GM10248 (cell line): Measurements from ENCODE around the gene ARHGEF10L.

Experiments
- CTCF ChIA-PET: fragments of 300-600 bp; sonication (Branson Sonifier 250); formaldehyde crosslinking; extraction: SDS; loops from one replicate; lab custom pipeline; 2021; ENCODE audit warnings: antibody characterized with exemption; lab: Yijun Ruan, JAX
- POLR2A ChIA-PET: fragments of 350-650 bp; sonication (Branson Sonifier 250); formaldehyde crosslinking; extraction: SDS; loops from one replicate; lab custom pipeline; 2020; ENCODE audit warnings: antibody characterized with exemption; lab: Yijun Ruan, JAX
- DNase-seq: peaks from one replicate; pipeline ENCODE4 v3.0.0; 2012; ENCODE audit errors: extremely low spot score
- TF ChIP-seq, protein P1 (sequence below): IDR thresholded peaks from 2 replicates; pipeline ENCODE4 v1.5.1; 2012; ENCODE audit warnings: mild to moderate bottlenecking, low read depth; ENCODE audit errors: extremely low read depth, missing control alignments, control extremely low read depth

ARHGEF10L gene

DNA sequence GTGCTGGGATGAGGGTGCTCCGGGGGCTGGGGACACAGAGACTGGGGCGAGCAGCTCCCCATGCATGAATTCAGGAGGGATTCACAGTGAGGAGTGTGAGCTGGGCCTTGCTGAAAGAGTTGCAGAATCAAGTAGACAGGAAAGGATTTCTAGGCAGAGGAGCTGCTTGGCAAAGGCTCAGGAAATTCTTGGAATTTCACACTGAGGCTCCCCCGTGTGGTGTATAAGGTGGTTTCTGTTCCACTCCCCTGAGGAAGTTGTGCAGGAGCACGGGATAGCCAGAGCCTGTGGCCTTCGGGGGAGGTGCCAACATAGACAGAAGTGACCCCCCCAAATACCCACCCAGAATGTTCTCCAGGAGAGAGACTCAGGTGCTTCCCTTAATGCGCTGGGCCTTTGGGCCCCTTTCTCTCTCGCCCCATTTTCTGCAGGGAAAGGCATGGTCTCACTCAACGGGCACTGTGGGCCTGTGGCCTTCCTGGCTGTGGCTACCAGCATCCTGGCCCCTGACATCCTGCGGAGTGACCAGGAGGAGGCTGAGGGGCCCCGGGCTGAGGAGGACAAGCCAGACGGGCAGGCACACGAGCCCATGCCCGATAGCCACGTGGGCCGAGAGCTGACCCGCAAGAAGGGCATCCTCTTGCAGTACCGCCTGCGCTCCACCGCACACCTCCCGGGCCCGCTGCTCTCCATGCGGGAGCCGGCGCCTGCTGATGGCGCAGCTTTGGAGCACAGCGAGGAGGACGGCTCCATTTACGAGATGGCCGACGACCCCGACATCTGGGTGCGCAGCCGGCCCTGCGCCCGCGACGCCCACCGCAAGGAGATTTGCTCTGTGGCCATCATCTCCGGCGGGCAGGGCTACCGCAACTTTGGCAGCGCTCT, 157.2 kb downstream of the ARHGEF10L start:
- no peak for DNase-seq
- ChIA-PET CTCF (no interaction called here), POLR2A (no interaction called here)
- TF ChIP-seq, protein P1, sequence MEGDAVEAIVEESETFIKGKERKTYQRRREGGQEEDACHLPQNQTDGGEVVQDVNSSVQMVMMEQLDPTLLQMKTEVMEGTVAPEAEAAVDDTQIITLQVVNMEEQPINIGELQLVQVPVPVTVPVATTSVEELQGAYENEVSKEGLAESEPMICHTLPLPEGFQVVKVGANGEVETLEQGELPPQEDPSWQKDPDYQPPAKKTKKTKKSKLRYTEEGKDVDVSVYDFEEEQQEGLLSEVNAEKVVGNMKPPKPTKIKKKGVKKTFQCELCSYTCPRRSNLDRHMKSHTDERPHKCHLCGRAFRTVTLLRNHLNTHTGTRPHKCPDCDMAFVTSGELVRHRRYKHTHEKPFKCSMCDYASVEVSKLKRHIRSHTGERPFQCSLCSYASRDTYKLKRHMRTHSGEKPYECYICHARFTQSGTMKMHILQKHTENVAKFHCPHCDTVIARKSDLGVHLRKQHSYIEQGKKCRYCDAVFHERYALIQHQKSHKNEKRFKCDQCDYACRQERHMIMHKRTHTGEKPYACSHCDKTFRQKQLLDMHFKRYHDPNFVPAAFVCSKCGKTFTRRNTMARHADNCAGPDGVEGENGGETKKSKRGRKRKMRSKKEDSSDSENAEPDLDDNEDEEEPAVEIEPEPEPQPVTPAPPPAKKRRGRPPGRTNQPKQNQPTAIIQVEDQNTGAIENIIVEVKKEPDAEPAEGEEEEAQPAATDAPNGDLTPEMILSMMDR = no peak

DNA sequence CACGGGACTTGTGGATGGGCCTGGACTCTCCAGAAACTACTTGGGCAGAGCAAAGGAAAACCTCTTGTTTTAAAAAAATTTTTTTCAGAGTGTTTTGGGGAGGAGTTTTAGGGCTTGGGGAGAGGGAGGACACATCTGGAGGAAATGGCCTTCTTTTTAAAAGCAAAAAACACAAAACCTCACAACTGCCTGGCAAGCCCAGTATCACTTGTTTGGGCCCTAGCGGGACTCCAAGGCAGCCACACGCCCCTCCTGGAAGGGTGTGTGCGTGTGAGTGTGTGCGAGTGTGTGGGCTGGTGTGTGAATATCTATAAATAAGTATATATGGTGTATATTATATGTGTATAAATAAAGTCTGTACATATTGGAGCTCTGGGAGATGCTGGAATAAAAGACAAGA, 158.0 kb downstream of the ARHGEF10L start:
- TF ChIP-seq, protein P1 = no peak
- no peak for DNase-seq
- POLR2A ChIA-PET = no interaction called here
- CTCF ChIA-PET = interaction anchor here (1.0 kb wide), 1 partner anchor 36 kb away, joined by 3 read pairs; no protein-coding TSS in a partner anchor

DNA sequence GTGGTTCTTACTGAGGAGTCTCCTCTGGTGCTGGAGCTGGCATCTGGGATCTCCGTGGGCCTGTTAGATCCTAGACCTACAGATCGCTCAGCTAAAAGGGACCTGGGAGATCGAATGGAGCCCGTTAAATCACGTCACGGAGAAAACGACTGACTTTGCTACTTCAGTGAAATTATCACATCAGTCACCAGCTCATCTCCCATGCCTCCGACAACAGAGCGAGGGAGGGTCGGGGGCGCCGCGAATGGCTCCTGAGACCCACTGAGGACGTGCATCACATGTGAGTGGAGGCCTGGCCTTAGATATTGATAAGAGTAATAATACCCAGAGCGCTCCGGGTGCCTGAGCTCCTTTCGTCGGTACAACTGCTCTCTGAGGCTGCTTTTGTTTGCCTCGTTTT, 160.1 kb downstream of the ARHGEF10L start:
- ChIA-PET POLR2A (no interaction called here), CTCF (no interaction called here)
- DNase-seq = no peak
- TF ChIP-seq, protein P1 = no peak

DNA sequence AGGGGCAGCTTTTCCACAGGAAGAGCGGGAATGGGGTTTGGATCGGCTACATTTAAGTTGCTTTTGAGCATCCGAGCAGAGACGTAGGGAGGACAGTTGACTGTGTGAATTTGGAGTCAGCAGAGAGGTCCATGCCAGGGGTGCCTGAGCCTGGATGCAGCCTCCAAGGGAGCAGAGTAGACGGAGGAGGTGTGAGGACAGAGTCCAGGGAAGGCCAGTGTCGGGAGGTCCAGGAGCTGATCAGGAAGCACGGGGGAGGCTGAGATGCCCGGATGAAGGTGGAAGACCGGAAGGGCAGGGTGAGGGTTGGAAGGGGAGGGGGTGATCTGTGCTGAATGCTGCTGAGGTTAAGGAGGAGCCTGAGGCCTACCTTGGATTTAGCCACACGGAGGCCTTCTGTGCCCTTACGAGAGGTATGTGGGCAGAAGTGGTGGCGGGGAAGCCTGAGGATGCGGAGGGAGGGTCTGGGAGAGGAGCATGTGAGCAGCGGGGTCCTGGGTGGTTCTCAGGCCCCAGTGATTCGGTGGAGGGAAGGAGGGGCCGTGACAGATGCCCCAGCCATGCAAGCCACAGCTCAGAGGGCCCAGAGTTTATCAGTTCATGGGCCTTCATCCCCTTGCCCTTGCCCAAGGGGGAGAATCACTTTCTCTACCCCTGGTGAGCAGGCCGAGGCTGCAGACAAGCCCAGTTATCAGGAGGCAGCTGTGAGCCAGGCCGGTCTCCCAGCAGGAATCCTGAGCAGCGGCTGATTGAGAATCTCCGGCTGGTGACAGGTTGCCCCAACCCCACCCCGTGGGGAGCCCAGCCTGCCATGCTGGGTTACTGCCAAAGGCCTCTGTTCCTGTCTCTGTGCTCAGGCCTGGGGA, 161.7 kb downstream of the ARHGEF10L start:
- POLR2A ChIA-PET = no interaction called here
- CTCF ChIA-PET = interaction anchor here (1.4 kb wide), 1 partner anchor 94 kb away, joined by 3 read pairs; no protein-coding TSS in a partner anchor

DNA sequence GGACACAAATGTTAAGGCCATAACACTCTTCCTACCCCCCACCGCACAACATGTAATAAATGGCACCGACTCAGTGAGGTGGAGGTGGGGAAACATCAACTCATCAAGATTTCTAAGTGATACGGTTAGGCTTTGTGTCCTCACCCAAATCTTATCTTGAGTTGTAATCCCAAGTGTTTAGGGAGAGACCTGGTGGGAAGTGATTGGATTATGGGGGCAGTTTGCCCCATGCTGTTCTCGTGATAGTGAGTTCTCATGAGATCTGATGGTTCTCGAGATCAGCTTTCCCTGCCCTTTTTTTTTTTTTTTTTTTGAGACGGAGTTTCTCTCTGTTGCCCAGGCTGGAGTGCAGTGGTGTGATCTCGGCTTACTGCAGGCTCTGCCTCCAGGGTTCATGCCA, 164.7 kb downstream of the ARHGEF10L start:
- no peak for DNase-seq
- ChIA-PET POLR2A (no interaction called here), CTCF (no interaction called here)
- TF ChIP-seq, protein P1 = no peak

More for the DNA sequence above, 161.7 kb downstream of the ARHGEF10L start:
- DNase-seq = no peak
- TF ChIP-seq, protein P1 = no peak

DNA sequence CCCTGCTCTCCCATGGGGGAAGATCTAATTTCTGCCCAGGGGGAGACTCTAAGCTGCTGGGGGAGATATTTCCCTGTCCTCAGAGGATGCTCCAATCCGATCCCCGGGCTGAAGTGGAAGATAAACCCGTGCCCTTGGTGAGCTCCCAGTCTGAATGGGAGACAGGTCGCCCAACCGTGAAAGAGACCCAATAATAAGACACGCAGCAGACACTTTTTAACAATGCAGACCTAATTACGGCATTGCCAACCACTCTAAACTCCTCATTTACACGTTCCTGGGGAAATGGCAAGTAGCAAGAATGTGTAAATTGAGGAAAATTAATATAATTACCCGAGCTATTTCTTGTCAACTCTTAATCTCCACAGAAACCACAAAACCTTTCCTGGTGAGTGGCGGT, 166.9 kb downstream of the ARHGEF10L start:
- CTCF ChIA-PET = interaction anchor here (1.2 kb wide), 1 partner anchor 58 kb away, joined by 3 read pairs; no protein-coding TSS in a partner anchor
- no peak for DNase-seq
- TF ChIP-seq, protein P1 = no peak
- POLR2A ChIA-PET = no interaction called here
